ENCODE data around the gene MRPL22.

Gene MRPL22

GRCh38 chr5:155013526-155013925 is 72.7 kb downstream of the MRPL22 start, which contains the start of gene KIF4B:
TSS of gene KIF4B (plus strand) at chr5:155013755. CDS start at chr5:155013860, 105 bp downstream.
- no CpG with 5 or more reads among the region's 21 CpGs for WGBS, 2 donors (ENCODE audit: extremely low coverage in 2 of 2, insufficient read length in 2 of 2, insufficient replicate concordance in 1 of 2)
- H2AK5ac ChIP-seq (ENCODE audit: low read depth, low read length): no peak within 1 kb of the TSS

DNA sequence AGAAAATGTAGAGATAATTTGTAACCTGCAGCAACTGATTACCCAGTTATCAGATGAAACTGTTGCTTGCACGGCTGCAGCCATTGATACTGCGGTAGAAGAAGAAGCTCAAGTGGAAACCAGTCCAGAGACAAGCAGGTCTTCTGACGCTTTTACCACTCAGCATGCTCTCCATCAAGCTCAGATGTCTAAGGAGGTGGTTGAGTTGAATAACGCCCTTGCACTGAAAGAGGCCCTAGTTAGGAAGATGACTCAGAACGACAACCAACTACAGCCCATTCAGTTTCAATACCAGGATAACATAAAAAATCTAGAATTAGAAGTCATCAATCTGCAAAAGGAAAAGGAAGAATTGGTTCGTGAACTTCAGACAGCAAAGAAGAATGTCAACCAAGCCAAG is 74.4 kb downstream of the MRPL22 start:
- H3K4me3 ChIP-seq (ENCODE audit: low read length in 2 of 2): no peak overlapping the region

More at GRCh38 chr5:155013526-155013925, 72.7 kb downstream of the MRPL22 start, which contains the start of gene KIF4B:
- no peak within 1 kb of the TSS for H2BK15ac ChIP-seq (ENCODE audit: low read length)
- no peak within 1 kb of the TSS for H3K4ac ChIP-seq (ENCODE audit: low read length)
- no peak within 1 kb of the TSS for H3K23ac ChIP-seq (ENCODE audit: low read depth, low read length, poor library complexity)
- no peak within 1 kb of the TSS for H4K91ac ChIP-seq (ENCODE audit: low read depth, low read length, poor library complexity)
- no peak within 1 kb of the TSS for H2BK12ac ChIP-seq (ENCODE audit: low read length)
- H2AFZ ChIP-seq (ENCODE audit: low read length): no peak within 1 kb of the TSS
- peaks cover 0 to 2% of the 10 kb centered on the region in 2 donors for H3K4me1 ChIP-seq (ENCODE audit: control insufficient read depth in 2 of 2, insufficient read depth in 1 of 2, low read depth in 1 of 2, low read length in 2 of 2)
- no peak within 1 kb of the TSS for H2BK5ac ChIP-seq (ENCODE audit: low read length)
- H3K9ac ChIP-seq (ENCODE audit: low read depth, low read length, poor library complexity): no peak within 1 kb of the TSS
- H3K9me3 ChIP-seq (replicated peaks in 1 of 2; ENCODE audit: control insufficient read depth in 2 of 2, insufficient read depth in 1 of 2, low read depth in 1 of 2, low read length in 2 of 2): peaks cover 0 to 1% of the 10 kb centered on the region in 2 donors
- H3K79me1 ChIP-seq (ENCODE audit: low read depth, low read length): no peaks in the 10 kb centered on the region
- no peaks in the 10 kb centered on the region for H3K36me3 ChIP-seq (replicated peaks in 1 of 2; ENCODE audit: control insufficient read depth in 2 of 2, insufficient read depth in 2 of 2, low read length in 2 of 2)
- H3K4me2 ChIP-seq (ENCODE audit: insufficient read depth, low read length, poor library complexity, severe bottlenecking): no peak within 1 kb of the TSS
- peak within 1 kb of the TSS in 1 of 2 donors; percentile 34 for H3K4me3 ChIP-seq (ENCODE audit: low read length in 2 of 2)
- H2BK120ac ChIP-seq (ENCODE audit: low read depth, low read length): no peak within 1 kb of the TSS
- no peak within 1 kb of the TSS for H4K8ac ChIP-seq (ENCODE audit: low read depth, low read length)
- no peak within 1 kb of the TSS for H3K18ac ChIP-seq (ENCODE audit: low read length)
- no peak within 1 kb of the TSS for H3K27ac ChIP-seq (replicated peaks; ENCODE audit: low read length)
- DNase-seq (ENCODE audit: low spot score): no peak
- H3K14ac ChIP-seq (ENCODE audit: low read length): no peak within 1 kb of the TSS
- H3K27me3 ChIP-seq (ENCODE audit: control insufficient read depth in 3 of 3, insufficient read depth in 3 of 3, low read depth in 1 of 3, low read length in 3 of 3): peaks cover 0 to 4% (median 0%) of the 10 kb centered on the region in 3 experiments

DNA sequence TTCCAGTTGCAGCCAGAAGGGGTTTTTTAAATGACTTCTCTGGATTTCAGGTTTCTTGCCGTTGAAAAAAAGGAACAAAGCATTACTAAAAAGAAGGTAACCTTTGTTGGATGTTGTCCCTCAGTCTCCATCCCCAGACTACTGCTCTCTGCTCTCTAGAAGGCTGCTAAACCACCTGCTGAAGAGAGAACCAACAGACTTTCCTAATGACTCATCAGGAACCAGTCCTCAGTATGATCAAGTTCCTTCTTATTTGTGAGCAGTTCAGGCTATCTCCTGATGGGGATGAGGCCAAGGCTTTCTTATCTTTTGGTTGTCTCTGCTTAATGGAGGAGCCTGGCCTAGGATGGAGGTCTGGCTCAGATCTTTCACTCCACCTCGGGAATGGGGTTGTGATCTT is 76.7 kb downstream of the MRPL22 start:
- Histone ChIP-seq H3K9ac (ENCODE audit: low read depth, low read length, poor library complexity) (no peak overlapping the region), H3K14ac (ENCODE audit: low read length) (no peak overlapping the region), H3K27ac (replicated peaks; ENCODE audit: low read length) (no peak overlapping the region), H3K4me1 (ENCODE audit: control insufficient read depth in 2 of 2, insufficient read depth in 1 of 2, low read depth in 1 of 2, low read length in 2 of 2) (no peaks in the 10 kb centered on the region), H3K79me1 (ENCODE audit: low read depth, low read length) (no peaks in the 10 kb centered on the region), H2BK120ac (ENCODE audit: low read depth, low read length) (no peak overlapping the region), H3K23ac (ENCODE audit: low read depth, low read length, poor library complexity) (no peak overlapping the region), H2AK5ac (ENCODE audit: low read depth, low read length) (no peak overlapping the region), H4K8ac (ENCODE audit: low read depth, low read length) (no peak overlapping the region), H3K27me3 (ENCODE audit: control insufficient read depth in 3 of 3, insufficient read depth in 3 of 3, low read depth in 1 of 3, low read length in 3 of 3) (no peaks in the 10 kb centered on the region), H3K4me2 (ENCODE audit: insufficient read depth, low read length, poor library complexity, severe bottlenecking) (no peak overlapping the region), H2BK12ac (ENCODE audit: low read length) (no peak overlapping the region), H3K4me3 (ENCODE audit: low read length in 2 of 2) (no peak overlapping the region), H3K36me3 (replicated peaks in 1 of 2; ENCODE audit: control insufficient read depth in 2 of 2, insufficient read depth in 2 of 2, low read length in 2 of 2) (no peaks in the 10 kb centered on the region), H3K4ac (ENCODE audit: low read length) (no peak overlapping the region), H3K18ac (ENCODE audit: low read length) (no peak overlapping the region), H3K9me3 (replicated peaks in 1 of 2; ENCODE audit: control insufficient read depth in 2 of 2, insufficient read depth in 1 of 2, low read depth in 1 of 2, low read length in 2 of 2) (peaks cover 0 to 1% of the 10 kb centered on the region in 2 donors), H2BK5ac (ENCODE audit: low read length) (no peak overlapping the region), H4K91ac (ENCODE audit: low read depth, low read length, poor library complexity) (no peak overlapping the region), H2AFZ (ENCODE audit: low read length) (no peak overlapping the region), H2BK15ac (ENCODE audit: low read length) (no peak overlapping the region)
- no CpG with 5 or more reads among the region's 2 CpGs for WGBS, 2 donors (ENCODE audit: extremely low coverage in 2 of 2, insufficient read length in 2 of 2, insufficient replicate concordance in 1 of 2)
- DNase-seq (ENCODE audit: low spot score): no peak

More for the DNA sequence above, 74.4 kb downstream of the MRPL22 start:
- no peak overlapping the region for H3K4me2 ChIP-seq (ENCODE audit: insufficient read depth, low read length, poor library complexity, severe bottlenecking)
- H3K27ac ChIP-seq (replicated peaks; ENCODE audit: low read length): no peak overlapping the region
- H3K27me3 ChIP-seq (ENCODE audit: control insufficient read depth in 3 of 3, insufficient read depth in 3 of 3, low read depth in 1 of 3, low read length in 3 of 3): peaks cover 0 to 4% (median 0%) of the 10 kb centered on the region in 3 experiments
- no peak overlapping the region for H4K8ac ChIP-seq (ENCODE audit: low read depth, low read length)
- H3K18ac ChIP-seq (ENCODE audit: low read length): no peak overlapping the region
- no peak overlapping the region for H2BK12ac ChIP-seq (ENCODE audit: low read length)
- no peak overlapping the region for H2BK15ac ChIP-seq (ENCODE audit: low read length)
- no peak overlapping the region for H3K14ac ChIP-seq (ENCODE audit: low read length)
- H3K79me1 ChIP-seq (ENCODE audit: low read depth, low read length): no peaks in the 10 kb centered on the region
- no peak overlapping the region for H2AFZ ChIP-seq (ENCODE audit: low read length)
- WGBS, 2 donors (ENCODE audit: extremely low coverage in 2 of 2, insufficient read length in 2 of 2, insufficient replicate concordance in 1 of 2): no CpG with 5 or more reads among the region's 6 CpGs
- H3K36me3 ChIP-seq (replicated peaks in 1 of 2; ENCODE audit: control insufficient read depth in 2 of 2, insufficient read depth in 2 of 2, low read length in 2 of 2): no peaks in the 10 kb centered on the region
- H3K4me1 ChIP-seq (ENCODE audit: control insufficient read depth in 2 of 2, insufficient read depth in 1 of 2, low read depth in 1 of 2, low read length in 2 of 2): no peaks in the 10 kb centered on the region
- no peak overlapping the region for H3K23ac ChIP-seq (ENCODE audit: low read depth, low read length, poor library complexity)
- H4K91ac ChIP-seq (ENCODE audit: low read depth, low read length, poor library complexity): no peak overlapping the region
- no peak overlapping the region for H2BK5ac ChIP-seq (ENCODE audit: low read length)
- no peak for DNase-seq (ENCODE audit: low spot score)
- H3K4ac ChIP-seq (ENCODE audit: low read length): no peak overlapping the region
- no peak overlapping the region for H3K9ac ChIP-seq (ENCODE audit: low read depth, low read length, poor library complexity)
- peaks cover 0 to 1% of the 10 kb centered on the region in 2 donors for H3K9me3 ChIP-seq (replicated peaks in 1 of 2; ENCODE audit: control insufficient read depth in 2 of 2, insufficient read depth in 1 of 2, low read depth in 1 of 2, low read length in 2 of 2)
- H2BK120ac ChIP-seq (ENCODE audit: low read depth, low read length): no peak overlapping the region
- H2AK5ac ChIP-seq (ENCODE audit: low read depth, low read length): no peak overlapping the region
